RWPE1 (cell line): Measurements from ENCODE around the gene NCOA1.

ENCODE experiments used
- CTCF ChIA-PET: fragments of 350-600 bp; sonication (Branson Sonifier 250); formaldehyde crosslinking; extraction: SDS; loops from one replicate; lab custom pipeline; 2021; lab: Yijun Ruan, JAX
- POLR2A ChIA-PET: fragments of 400-600 bp; formaldehyde crosslinking; extraction: SDS; loops from one replicate; lab custom pipeline; 2020; ENCODE audit warnings: antibody characterized with exemption; ENCODE audit not compliant: low non-redundant PET; lab: Yijun Ruan, JAX
- DNase-seq: peaks from one replicate; pipeline ENCODE4 v3.0.0; 2012; ENCODE audit warnings: low spot score
- H3K27ac ChIP-seq: fragments of 450-650 bp; 2 replicates; pipeline ENCODE4 v1.5.1; 2017
- TF ChIP-seq, protein P1 (sequence below): fragments of 450-650 bp; conservative IDR thresholded peaks from 2 replicates; pipeline ENCODE4 v1.5.1; 2017; ENCODE audit warnings: low read depth, mild to moderate bottlenecking

NCOA1 gene

DNA sequence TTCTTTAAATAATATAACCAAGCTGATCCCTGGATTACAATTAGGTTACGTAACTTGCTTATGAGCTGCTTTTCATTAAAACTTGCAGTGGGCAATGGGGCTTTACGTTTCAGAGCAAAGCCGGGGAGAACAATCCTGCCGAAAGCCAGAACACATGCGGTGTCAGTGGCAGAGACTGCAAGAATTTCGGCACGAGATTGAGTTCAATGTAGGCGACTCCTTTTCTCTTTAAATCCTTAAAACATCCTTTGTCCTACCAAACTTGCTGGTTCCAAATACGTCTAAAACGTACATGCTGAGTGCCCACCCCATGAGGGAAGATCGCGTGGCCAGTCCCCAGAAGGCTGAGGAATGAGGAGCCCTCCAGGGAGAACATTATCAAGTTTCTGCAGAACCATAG, 36.8 kb upstream of the NCOA1 start:
- POLR2A ChIA-PET = no interaction called here
- no peak for DNase-seq
- TF ChIP-seq, protein P1, sequence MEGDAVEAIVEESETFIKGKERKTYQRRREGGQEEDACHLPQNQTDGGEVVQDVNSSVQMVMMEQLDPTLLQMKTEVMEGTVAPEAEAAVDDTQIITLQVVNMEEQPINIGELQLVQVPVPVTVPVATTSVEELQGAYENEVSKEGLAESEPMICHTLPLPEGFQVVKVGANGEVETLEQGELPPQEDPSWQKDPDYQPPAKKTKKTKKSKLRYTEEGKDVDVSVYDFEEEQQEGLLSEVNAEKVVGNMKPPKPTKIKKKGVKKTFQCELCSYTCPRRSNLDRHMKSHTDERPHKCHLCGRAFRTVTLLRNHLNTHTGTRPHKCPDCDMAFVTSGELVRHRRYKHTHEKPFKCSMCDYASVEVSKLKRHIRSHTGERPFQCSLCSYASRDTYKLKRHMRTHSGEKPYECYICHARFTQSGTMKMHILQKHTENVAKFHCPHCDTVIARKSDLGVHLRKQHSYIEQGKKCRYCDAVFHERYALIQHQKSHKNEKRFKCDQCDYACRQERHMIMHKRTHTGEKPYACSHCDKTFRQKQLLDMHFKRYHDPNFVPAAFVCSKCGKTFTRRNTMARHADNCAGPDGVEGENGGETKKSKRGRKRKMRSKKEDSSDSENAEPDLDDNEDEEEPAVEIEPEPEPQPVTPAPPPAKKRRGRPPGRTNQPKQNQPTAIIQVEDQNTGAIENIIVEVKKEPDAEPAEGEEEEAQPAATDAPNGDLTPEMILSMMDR = no peak
- H3K27ac ChIP-seq = no peak overlapping the region
- CTCF ChIA-PET = interaction anchor here (0.6 kb wide), 1 partner anchor 23 kb away, joined by 3 read pairs; no protein-coding TSS in a partner anchor

DNA sequence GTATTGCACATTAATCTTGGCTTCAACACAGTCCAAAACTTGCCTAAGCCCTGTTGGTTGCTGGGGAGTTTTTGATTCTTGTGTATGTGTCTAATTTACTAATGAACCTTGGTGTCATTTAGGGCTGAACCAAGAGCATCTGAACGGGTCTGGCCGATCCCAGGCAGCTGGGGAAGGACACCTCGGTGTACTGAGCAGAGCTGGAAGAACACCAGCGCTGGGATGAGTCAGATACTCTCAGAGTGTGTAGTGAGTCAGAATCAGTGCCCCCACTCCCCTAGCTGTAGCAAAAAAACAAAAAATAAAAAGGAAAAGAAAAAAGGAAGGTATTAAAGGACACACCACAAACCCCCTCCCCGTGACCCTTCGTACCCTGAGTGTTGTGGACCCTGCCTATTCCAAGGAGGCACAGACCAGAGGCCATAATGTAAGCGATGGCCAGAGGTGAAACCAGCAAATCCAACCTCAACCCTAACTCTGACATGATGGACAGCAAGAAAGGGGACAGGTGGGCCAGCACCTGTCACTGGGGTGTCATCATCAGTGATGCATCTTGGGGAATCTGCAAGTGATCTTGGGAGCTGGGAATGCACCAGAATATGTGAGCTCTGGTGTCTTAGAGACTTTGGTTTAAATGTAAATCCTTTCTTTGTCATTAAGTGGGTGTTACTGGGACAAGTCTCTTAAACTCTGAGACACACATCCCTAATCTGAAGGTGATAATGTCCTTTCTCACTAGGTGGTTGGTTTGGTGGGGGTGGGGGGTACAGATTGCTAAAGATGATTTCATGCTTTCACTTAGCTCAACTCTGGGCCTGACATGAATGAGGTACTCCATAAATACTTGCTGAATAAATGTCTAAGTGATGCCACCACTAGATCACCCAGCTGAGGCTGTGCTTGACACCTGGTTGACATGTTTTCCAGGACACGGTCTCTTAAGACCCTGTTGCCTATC, 34.2 kb upstream of the NCOA1 start:
- ChIA-PET CTCF (no interaction called here), POLR2A (no interaction called here)
- H3K27ac ChIP-seq = no peak overlapping the region
- DNase-seq = peak; percentile 85
- TF ChIP-seq, protein P1 = no peak

DNA sequence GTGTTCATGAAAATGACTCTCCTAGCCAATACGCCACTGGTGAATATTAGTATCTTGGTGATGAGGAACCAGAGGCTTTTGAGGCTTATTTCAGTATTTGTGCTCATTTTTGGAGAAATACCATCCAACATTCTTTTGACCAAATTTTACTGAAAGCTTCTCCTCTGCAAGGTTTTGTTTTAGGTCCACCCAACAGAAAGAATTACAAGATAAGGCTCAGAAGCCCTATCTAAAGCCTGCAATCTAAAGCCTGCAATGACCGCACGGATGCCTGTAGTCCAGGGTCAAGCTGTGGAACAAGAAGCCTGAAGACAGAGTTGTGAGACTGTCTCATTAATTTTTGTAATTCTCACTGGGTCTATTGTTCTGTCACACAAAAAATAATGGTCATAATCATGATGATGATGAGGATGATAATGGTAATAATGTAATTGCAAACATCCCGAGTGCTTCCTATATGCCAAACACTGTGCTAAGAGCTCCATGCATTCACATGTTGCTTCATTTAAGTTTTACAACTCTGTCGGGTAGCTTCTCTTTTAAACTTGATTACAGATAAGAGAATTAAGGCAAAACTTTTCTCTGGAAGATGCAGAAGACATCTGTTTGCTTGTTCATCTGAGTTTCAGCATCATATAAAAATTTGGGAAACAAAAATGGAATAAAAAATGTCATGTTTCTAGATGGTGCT, 33.2 kb upstream of the NCOA1 start:
- TF ChIP-seq, protein P1 = no peak
- no peak for DNase-seq
- POLR2A ChIA-PET = no interaction called here
- CTCF ChIA-PET = no interaction called here
- H3K27ac ChIP-seq = no peak overlapping the region

DNA sequence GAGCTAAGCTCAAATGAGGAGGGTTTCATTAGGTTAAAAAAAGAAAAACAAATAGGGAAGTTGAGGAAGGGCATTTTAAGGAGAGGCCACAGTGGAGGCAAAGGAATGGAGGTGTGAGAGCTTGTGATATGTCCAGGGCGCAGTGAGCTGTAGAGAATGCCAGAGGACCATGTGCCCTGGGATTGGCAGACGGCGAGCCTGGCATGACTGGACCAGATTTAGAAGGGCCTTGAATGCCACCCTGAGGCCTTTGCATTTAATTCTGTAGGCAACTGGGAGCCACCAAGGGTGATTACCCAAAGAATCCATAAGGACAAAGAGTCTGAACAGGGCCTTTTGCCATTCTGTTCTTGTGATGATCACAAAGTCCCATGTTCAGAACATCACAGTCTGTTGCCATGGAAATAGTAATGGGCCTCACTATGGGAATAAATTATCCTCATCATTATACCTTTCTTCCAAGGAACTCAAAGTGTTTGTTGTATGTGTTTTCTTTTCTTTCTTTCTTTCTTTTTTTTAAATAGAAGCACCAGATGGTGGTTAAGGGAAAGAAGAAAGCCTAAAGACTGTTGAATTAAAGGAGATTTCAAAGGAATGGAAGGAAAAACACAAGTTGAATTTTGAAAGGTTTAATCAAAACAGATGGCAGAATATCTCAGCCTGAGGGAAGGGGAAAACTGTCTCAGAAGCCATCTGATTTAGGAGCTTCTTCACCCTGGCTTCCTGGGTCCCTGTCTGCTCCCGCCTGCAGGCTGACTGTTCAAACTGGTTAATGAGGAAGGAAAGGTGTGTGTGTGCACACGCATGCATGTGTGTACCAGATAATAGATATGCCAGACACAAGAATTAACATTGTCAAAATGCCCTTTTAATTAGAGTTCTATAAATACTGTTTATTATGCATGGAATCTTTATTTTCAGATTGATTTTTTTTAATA, 31.6 kb upstream of the NCOA1 start:
- CTCF ChIA-PET = no interaction called here
- TF ChIP-seq, protein P1 = no peak
- POLR2A ChIA-PET = no interaction called here
- DNase-seq = no peak
- H3K27ac ChIP-seq = no peak overlapping the region

DNA sequence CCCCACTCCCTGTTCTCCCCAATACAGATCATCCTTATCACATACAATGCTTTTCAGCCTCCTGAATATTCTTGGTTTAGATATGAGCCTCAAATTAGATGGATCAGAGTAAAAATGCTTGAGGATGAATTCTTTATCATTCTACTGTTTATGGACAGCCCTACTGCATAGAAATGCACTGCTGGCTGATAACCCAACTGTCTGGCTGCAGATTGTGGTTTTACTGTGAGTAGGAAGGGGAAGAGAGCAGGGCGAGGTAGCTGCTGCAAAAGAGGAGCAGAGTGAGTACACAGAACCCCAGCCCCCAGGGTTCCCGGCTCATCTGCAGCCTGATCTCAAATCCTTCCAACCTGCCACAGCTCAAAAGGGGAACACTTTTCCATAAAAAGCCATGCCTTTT, 29.4 kb upstream of the NCOA1 start:
- ChIA-PET CTCF (interaction anchor here (0.6 to 1.1 kb wide), 2 partner anchors 11 to 127 kb away, joined by 3 read pairs; no protein-coding TSS in a partner anchor), POLR2A (no interaction called here)
- H3K27ac ChIP-seq = no peak overlapping the region
- no peak for DNase-seq
- TF ChIP-seq, protein P1 = no peak
